Stimulated activated CD4-positive, alpha-beta T cell treated with anti-CD3 and anti-CD28 coated beads, TNF-alpha, amount 100 ng/mL, for 48 hours (primary cell): Measurements from ENCODE around the gene KRTAP5-6.

Source experiments
- DNase-seq, 3 donors: peaks; one replicate each; pipeline ENCODE4 v3.0.0-alpha.2; 2020; ENCODE audit warnings: low read depth in 3 of 3

The KRTAP5-6 gene

DNA sequence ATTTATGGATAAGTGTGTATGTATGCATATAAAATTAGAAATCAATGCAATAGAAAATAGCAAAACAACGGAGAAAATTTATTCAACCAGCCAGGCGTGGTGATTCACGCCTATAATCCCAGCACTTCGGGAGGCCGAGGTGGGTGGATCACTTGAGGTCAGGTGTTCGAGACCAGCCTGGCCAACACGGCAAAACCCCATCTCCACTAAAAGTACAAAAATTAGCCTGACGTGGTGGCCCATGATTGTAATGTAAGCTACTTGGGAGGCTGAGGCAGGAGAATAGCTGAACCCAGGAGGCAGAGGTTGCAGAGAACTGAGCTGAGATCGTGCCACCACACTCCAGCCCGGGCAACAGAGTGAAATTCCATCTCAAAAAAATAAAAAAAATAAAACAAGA is 5.5 kb downstream of the KRTAP5-6 start:
- DNase-seq: no peak

DNA sequence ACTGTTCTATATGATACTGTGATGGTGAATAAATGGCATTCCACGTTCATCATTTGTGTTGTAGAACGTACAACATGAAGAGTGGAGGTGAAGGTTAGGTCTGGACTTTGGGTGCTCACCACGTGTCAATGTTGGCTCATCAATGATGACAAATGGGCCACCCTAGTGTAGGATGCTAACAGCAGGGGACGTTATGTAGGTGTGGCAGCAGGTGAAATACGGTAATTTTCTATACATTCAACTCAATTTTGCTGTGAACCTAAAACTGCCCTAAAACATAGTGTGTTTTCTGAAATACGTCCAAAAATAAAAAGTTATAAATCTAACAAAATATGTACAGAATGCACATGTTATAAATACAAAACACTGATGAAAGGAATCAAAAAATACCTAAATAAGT is 6.2 kb downstream of the KRTAP5-6 start:
- no peak for DNase-seq

DNA sequence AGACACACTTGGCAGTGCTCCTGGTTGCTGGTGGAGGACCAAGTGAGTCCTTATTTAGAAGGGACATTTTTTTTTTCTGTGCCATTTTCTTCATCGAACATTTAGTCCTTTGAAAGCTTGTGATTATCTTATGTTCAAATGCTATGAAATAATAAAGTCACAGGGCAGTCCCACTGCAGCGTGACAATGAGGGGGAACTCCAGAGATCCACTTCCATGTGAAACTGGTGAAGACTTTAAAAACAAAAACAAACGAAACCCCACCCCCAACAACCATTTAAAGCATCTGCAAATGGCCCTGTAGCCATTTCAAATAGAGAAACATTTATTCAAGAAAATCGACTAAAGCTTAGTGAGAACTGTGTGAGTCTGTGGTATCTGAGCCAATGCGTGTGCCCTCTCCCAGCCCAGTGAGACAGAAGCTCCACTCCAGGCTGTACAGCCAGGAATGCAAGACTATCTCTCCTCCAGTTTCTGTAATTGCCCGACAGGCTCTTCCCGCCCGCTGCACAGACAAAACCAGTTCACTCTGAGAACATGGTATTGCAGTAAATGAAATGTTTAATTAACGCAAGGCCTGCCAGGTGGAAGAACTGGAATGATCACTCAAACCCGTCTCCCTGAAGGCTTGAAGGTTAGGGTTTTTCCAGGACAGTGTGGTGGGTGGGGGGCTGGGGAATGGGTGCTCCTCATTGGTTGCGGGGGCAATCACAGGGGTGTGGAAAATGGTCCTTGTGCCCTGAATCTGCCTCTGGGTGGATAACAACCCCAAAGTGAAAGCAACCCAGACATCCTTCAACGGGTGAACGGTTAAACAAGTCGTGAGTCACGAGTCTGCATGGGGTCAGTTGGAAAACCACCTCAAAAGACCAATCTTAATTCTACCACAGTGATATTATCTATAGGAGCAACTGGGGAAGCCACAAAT is 8.4 kb downstream of the KRTAP5-6 start:
- DNase-seq: no peak

DNA sequence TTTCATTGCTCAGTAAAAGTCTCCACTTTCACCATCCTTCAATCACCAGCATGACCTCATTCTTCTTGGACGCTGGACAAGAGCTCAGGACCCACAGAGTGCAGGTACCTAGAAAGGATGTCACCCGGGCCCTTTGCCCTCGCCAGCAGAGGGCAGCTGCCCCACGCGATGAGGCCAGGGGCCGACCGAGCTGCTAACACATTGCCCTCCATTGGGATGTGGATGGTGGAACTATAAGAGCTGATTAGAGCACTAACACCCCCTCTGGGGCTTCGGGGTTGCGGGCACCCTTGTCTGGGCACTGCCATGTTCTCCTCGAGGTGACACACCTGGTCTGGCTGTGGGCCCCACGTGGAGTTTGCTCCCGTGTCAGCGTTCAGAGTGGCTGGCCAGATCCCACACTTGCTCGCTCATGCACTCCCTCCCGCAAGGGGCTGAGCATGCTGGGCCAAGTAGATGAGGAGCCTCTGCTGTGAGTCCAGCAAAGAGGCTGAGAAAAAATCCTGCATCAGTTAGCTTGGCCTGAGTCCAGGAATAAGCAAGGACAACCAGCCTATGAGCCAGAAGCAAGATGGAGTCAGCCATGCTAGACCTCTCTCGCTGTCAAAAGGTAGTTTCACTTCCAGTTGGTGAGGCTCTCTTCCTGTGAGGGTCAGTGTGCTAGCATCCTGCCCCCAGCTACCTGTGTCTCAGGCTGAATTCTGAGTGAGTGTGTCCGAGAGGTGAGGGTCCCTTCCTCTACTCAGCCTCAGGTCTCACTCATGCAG is 9.8 kb downstream of the KRTAP5-6 start:
- DNase-seq: no peak

DNA sequence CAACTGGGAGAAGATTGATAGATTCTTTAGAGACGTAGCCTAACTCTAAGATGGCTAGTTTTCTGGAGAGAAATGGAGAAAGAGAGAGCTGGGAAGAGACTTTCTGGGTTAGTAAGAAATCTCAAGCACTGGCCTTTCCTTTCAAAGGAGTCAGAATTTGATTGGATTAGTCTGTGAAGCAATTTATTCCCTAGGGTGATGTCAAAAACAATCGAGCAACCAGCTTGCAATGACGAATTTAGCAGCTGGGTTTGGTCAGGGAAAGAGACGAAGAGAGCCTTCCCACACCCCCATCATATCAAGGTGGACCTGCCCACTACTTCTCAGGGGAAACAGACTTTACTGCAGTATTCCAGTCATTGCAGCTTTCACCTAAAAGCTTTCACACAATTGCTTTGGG is 10.8 kb downstream of the KRTAP5-6 start:
- DNase-seq: no peak

DNA sequence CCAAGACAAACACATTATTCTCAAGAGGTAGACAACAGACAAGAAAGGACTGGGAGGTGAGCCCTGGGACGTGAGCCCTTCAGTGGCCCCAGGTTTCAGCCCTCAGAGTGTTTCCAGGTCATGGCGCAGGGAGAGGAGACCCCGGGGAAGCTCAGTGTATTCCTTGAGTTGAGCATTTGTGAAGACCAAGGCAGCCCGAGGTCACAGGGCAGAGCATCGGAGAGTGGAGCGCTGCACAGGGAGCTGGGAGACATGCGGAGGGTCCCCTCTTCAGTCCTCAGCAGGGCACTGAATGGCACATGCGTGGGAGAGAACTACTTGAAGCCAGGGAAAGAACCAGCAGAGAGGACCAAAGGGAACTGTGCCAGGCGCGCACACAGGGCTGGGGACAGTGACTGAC is 11.7 kb downstream of the KRTAP5-6 start:
- DNase-seq: no peak

DNA sequence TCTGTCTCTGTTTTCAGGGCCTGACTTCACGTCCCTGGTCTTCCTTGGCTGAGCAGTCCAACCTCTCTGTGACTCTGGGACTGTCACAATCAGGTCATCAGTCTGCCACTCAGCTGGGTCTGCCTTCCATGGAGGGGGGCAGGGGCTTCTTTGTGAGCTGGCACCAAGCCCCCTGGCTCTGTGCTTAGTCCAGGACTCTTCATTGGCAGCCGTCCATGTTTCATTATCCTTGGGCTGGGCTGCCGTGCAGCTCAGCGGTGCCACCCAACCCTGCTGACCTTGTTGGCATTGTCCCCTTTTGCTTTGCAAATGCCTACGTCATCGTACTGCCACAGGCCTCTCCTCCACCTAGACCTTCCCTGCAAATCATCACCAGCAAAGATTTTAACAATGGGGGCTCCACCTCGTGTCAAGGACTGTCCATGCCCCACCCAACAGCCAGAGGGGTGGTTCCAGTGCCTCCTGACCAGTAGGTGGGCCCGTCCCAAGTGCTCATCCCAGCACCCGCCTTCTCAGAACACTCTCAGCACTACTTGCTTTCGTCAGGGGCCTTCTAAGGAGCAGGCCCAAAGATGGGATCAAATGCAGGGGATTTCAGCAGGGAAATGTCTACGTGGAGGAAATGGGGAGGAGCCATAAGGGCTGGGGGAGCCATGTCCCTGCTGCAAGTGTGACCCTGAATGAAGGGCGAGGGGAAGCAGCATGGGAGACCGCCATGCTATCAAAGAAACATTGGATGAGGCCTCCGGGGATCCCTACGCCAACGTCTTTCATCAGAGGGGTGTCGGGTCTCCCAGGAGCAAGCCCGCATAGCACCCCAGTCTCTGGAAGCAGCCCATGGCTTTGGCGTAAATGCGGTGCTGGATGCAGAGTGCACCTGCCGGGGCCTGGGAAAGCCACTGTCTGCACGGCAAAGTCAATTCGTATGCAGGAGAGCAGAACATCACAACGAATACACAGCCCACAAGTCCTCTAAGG is 18.2 kb downstream of the KRTAP5-6 start:
- no peak for DNase-seq

DNA sequence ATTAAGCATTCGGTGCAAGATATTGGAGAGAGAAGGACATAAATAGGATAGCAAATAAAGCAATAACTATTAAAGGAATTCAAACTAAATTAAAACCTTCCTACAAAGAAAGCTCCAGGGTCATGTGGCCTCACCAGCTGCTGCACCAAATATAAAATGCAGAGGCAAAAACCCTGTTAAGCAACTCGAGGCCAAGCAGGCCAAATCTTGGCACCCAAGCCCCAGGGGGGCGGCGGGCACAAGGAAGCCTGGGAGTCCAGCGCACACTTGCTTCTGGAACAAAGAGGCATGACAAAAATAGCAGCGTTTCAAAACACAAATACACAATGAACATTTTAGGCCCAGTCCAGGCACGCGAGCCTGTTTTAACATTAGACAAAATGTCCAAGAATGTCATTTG is 20.8 kb downstream of the KRTAP5-6 start:
- DNase-seq: no peak

DNA sequence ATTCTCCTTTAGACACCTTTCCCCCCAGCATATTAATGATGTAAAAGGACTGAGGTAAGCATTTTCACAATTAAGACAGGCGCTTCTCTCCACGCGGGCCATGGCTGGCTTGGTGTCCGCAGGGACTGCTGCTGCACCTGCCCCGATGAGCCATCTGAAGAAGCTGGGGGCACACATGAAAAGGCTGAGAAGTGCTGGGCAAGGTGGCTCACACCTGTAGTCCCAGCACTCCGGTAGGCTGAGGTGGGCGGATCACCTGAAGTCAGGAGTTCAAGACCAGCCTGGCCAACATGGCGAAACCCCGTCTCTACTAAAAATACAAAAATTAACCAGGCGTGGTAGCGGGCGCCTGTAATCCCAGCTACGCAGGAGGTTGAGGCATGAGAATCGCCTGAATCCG is 21.3 kb downstream of the KRTAP5-6 start:
- DNase-seq: no peak

DNA sequence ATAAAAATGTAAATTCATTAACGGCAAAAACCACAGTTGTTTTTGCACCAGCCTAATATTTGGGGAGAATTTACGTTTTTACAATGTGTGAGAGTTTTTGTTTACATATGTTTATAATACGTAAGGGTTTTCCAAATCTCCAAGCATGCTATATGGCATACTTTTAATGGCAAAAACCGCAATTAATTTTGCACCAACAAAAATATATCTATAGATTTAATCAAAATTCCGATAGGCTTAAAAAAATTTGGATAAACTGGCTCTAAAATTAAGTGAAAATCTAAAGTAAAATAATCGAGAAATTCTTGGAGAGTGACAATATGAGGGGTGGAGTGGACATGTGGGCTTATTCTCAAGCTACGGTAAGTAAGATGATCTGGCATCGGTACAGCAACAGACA is 22.8 kb downstream of the KRTAP5-6 start:
- no peak for DNase-seq

DNA sequence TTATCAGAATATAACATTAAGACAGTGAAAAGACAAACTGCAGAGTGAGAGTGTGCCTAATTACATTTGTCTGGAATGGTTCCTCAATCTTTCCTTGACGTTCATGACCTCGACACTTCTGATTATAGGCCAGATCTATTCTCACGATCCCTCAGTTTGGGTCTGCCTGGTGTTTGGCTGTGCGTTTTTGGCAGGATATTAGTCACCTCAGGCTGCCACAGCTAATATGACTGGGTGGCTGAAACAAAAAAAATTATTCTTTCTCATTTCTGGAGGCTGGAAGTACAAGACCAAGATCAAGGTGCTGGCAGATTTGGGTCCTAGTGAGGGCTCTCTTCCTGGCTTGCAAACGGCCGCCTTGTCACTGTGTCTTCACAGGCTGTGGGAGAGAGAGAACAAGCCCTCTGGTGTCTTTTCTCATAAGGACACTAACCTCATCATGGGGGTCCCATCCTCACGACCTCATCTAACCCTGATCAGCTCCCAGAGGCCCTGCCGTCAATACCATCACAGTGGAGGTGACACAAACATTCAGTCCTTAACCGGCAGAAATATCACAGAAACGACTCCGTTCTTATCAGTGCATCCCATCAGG is 30.2 kb downstream of the KRTAP5-6 start:
- no peak for DNase-seq

DNA sequence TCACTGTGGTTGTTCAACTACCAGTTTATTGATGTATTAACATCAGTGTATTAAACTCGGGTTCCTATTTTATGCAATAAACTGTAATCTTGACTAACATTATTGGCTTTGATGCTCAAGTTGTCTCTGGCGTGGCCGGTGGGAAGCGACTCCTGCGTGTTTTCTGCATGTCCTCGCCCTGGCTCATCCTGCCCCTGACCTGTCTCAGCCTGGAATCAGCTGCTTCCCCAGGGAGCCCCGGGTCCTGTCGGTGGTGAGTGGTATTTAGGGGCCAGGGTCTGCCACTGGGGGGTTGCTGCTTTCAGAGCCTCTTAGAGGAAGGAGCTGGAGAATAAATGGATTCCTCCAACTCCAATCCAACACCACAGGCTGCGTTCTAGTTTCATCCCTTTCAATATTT is 30.9 kb downstream of the KRTAP5-6 start:
- DNase-seq: no peak

DNA sequence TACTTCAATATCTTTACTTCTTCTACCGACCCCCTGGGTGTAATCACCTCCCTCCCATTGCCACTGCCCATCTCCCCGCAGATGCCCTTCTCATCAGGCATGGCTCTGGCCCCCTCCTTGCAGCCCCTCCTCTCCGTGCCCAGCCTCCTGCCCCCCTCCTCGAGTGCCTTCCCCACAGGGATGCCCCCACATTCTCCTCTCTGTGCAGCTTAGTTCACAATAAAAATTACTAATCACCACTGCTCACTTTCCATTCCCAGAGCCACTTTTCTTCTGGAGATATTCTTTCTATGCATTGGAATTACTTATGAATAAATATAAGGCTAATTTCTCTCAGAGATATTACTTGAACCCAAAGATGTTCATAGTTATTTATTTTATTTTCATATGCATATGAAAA is 31.3 kb downstream of the KRTAP5-6 start:
- DNase-seq: no peak

DNA sequence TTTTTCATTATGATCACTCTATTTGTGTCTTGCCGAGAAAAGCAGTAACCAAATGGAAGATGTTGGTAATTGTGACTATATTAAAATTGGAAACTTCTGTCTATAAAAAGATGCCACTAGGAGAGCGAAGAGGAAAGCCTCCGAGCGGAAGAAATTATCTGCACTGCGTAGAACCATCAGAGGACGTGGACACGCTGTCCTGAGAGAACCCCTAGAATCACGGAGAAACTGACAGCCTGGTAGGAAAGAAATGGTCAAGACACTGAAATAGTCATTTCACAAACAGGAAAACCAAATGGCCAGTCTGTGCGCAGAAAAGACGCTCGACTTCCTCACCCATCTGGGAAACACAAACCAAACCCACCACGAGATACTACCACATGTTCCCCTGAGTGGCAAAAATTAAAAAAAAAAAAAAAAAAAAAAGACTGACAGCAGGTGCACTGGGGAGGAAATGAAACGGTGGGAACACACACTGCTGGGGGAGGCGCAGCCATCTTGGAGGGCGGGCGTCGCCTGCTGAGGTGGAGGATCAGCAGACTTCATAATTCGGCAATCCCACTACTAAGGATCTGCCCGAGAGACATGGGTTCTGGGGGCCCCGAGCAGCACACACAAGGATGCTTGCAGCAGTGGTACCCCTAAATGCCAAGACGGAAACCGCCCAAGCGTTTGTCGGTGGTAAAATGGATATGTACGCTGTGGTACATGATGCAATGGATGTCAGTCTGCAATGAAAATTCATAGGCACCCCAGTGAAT is 32.1 kb downstream of the KRTAP5-6 start:
- DNase-seq: no peak

DNA sequence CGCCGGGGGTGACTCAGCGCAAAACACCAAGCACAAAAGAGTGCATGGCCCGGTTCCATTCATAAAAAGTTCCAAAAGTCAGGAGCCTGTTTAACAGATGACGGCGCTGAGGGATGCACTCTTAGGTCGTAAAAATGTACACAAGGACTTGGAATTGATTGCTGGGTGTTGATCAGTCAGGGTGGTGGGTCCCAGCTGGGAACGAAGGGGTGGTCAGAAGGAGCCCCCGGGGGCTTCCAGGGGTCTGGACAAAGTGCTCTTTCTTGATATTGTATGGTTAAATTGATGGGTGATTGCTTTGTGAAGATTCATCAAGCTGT is 32.7 kb downstream of the KRTAP5-6 start:
- no peak for DNase-seq

DNA sequence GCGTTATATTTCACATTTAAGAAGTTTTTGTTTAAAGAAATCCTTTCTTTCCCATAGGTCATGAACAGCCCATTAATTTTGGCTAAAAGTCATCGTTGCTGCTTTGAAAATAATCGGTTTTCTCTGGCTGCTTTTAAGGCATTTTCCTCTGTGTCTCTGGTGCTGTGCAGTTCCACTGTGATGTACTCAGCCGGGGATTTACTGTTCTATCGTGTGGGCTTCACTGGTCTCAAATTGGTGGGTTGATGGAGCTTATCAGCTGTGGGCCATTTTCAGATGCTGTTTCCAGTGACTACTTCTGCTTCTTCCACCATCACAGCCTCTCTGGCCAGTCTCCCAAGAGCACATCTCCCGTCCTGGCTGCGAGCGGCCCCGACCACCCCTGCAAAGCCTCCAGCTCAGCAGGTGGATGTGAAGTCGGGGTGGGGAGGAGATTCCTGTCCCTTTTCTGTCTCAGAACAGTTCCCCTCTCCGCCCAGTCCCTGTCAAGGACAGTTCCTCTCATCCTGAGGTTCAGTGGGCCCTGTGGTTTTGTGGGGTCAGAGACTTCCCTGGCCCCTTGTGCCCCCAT is 33.1 kb downstream of the KRTAP5-6 start:
- no peak for DNase-seq

DNA sequence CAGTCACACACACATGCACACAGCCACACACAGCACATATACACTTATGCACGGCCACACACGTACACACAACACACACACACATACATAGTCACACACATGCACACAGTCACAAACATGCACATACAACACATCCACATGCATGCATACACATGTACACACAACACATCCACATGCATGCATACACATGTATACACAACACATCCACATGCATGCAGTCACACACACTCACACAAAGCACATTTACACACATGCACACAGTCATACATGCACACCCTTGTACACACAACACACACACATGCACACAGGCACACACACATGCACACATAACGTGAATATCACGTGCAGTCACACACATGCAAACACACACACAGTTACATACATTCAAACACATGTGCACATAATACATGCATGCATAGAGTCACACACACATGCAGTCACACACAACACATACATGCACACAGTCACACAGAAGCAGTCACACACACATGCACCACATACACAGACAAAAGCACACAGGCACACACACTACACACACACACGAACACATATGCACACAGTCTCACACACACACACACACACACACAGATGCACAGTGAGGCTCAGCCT is 34.6 kb downstream of the KRTAP5-6 start:
- DNase-seq: no peak

DNA sequence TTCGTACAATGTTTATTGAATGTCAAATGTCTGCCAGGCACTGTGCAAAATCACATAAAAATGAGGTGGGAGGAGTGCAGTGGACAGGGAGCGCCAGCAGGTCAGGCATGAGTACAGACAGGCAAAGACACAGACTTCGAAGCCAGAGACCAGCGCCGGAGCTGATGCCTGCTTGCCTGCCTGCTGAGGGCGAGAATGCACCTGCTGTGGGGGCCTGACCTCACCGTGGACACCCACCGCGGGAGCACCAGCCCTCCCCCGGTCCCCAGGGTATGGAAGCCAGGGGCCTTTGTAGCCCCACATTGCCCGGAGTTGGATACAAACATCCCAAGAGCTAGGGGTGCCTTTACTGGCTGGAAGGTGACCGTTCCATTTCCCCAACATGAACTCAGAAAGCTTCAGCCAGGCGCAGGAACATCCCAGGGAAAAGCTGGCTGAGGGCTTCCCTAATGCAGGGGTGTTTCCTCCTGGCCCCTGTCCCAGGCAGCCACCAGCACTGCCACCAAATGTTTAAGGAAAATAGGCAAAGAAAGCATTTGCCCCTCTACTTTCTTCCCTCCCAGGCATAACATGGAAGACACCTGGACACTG is 35.5 kb downstream of the KRTAP5-6 start:
- no peak for DNase-seq

DNA sequence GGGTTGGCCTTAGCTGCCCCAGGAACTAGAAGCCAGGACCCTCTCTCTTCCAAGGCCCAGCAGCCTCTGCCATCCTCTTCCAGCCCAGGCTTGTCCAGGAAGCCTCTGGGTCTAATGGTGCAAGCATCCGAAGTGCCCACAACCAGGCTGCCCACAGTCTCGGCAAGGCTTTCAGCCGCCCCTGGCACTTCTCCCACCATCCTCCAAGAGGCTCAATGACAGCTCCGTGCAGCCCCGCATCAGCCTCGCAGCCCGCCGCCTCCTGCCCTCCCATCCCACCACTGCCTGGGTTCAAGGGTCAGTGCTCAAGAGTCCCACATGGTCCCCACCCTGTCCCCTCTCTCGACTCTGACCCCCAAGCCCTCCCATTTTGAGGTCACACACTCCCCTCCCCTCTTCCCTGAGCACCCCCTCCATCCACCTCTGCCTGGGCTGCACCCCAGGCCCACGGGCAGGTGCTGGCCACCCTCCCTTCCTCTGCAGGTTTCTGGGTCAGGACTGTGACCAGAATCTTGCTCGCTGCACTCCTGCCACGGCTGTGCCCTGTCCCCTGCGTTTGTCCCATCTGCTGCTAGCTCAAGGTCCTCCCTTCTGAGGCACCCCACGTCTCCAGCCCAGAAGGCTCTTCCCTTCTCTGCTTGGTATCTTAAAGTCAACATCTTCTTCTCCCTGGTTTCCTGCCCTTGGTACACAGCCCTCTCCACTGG is 36.2 kb downstream of the KRTAP5-6 start:
- DNase-seq: no peak
